ENCODE data around the gene PP2D1. TPM values are rescaled to one million over a fixed set of nuclear protein-coding genes. Genes with fewer than 3 reads are reported as not detected.

PP2D1 gene
- total and polyA plus RNA-seq, 2 of the 8 experiments (the other 6 are each of a cell fraction or from before 2014, with no cell fraction given): not detected

DNA sequence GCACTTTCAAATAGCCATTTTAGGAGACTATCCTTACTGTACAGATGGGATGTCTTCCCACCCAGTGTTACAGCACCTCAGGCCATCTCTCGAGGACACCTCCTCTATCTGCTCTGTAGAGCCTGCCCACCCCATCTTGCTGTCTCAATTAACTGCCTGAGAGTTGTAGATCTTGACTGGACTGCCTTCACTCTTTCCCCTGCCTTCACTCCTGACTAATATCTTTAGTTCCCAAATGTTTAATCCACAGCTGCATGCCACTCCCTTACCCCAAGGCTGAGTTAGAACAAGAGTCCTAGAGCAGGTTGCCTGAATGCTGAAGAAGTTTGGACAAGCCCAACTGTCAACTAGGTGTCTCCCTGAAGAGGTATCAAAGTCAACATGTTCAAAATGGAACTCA, 1.3 kb upstream of the PP2D1 start:
- Histone ChIP-seq H2BK20ac (ENCODE audit: low read length) (no peak overlapping the region), H2BK15ac (ENCODE audit: low read length) (no peak overlapping the region), H3K79me1 (ENCODE audit: low read depth, low read length) (no peaks in the 10 kb centered on the region), H3K23me2 (ENCODE audit: low read depth, low read length) (no peaks in the 10 kb centered on the region), H3K56ac (replicated peaks; ENCODE audit: insufficient read length, low read depth, low read length) (no peak overlapping the region), H4K5ac (ENCODE audit: insufficient read length, low read depth, low read length) (no peak overlapping the region), H4K8ac (ENCODE audit: extremely low read depth, insufficient read depth, low read length) (no peak overlapping the region), H4K91ac (replicated peaks; ENCODE audit: insufficient read length, low read length) (no peak overlapping the region), H3K27ac (ENCODE audit: low read depth, low read length) (no peak overlapping the region), H2BK12ac (ENCODE audit: low read depth, low read length) (no peak overlapping the region), H2BK120ac (replicated peaks; ENCODE audit: low read depth, low read length) (no peak overlapping the region), H3K36me3 (ENCODE audit: control insufficient read depth in 2 of 4, insufficient read depth in 4 of 4, low read length in 3 of 4) (no peaks in the 10 kb centered on the region), H3K4ac (replicated peaks; ENCODE audit: insufficient read length, low read depth, low read length) (no peak overlapping the region), H2AFZ (ENCODE audit: low read length) (no peak overlapping the region), H3K9ac (replicated peaks in 1 of 4; ENCODE audit: extremely low read depth in 1 of 4, low read depth in 3 of 4, low read length in 3 of 4) (no peak overlapping the region), H3K23ac (ENCODE audit: insufficient read length) (no peak overlapping the region), H3K18ac (ENCODE audit: extremely low read depth, low read length) (no peak overlapping the region), H3K14ac (ENCODE audit: insufficient read length) (no peak overlapping the region), H3K4me2 (ENCODE audit: insufficient read depth in 1 of 2, low read depth in 2 of 2, low read length in 2 of 2) (no peak overlapping the region), H3K4me3 (ENCODE audit: extremely low read depth in 1 of 4, insufficient read depth in 2 of 4, low read depth in 3 of 4, low read length in 4 of 4) (no peak overlapping the region), H3K9me3 (ENCODE audit: insufficient read depth in 2 of 2, low read depth in 1 of 2, low read length in 1 of 2) (no peaks in the 10 kb centered on the region), H3K27me3 (replicated peaks in 1 of 4; ENCODE audit: control insufficient read depth in 3 of 4, extremely low read depth in 1 of 4, insufficient read depth in 3 of 4, low read length in 3 of 4) (no peaks in the 10 kb centered on the region), H4K20me1 (replicated peaks in 1 of 2; ENCODE audit: control insufficient read depth in 1 of 2, insufficient read depth in 2 of 2, low read length in 2 of 2) (no peaks in the 10 kb centered on the region), H2BK5ac (ENCODE audit: low read depth, low read length) (no peak overlapping the region), H3K4me1 (replicated peaks in 1 of 4; ENCODE audit: control insufficient read depth in 3 of 4, insufficient read depth in 4 of 4, low read length in 3 of 4) (no peaks in the 10 kb centered on the region), H2AK5ac (ENCODE audit: low read depth, low read length) (no peak overlapping the region), H3K79me2 (ENCODE audit: control insufficient read depth in 1 of 2, insufficient read depth in 2 of 2, low read length in 2 of 2) (no peaks in the 10 kb centered on the region)
- POLR2A ChIA-PET (ENCODE audit: partially characterized antibody): no interaction called here
- DNase-seq (ENCODE audit: low read depth in 1 of 2, low spot score in 2 of 2): no peak
- no peak for TF ChIP-seq TBP (IDR thresholded peaks at IDR 0.05; ENCODE audit: low read depth, low read length)
- no peak for TF ChIP-seq TAF1 (IDR thresholded peaks at IDR 0.05; ENCODE audit: low read depth, low read length)
- TF ChIP-seq BACH1 (IDR thresholded peaks at IDR 0.05; ENCODE audit: low read length): no peak
- TF ChIP-seq RFX5 (IDR thresholded peaks at IDR 0.05; ENCODE audit: borderline replicate concordance, low read depth, low read length): no peak
- TF ChIP-seq BRCA1 (IDR thresholded peaks at IDR 0.05; ENCODE audit: low read depth, low read length): no peak
- no peak for FAIRE-seq
- 79% methylated on average over 1 of the region's 1 CpG; no CpG with 5 or more reads in 1 of the 2 experiments for WGBS, 2 experiments (ENCODE audit: extremely low coverage in 1 of 2, insufficient coverage in 1 of 2, insufficient read length in 1 of 2, insufficient replicate concordance in 2 of 2, low coverage in 1 of 2, low lambda C conversion rate in 2 of 2, missing lambda C conversion rate in 1 of 2)
- CTCF ChIA-PET (ENCODE audit: partially characterized antibody): no interaction called here

Data from H1 (cell line).